ENCODE data around the gene WRAP73. TPM values are rescaled to one million over a fixed set of nuclear protein-coding genes. Genes with fewer than 3 reads are reported as not detected.

The WRAP73 gene
- total RNA-seq, 3 donors from 2014 or later: 19.3 to 23.6 (median 20.2) TPM

DNA sequence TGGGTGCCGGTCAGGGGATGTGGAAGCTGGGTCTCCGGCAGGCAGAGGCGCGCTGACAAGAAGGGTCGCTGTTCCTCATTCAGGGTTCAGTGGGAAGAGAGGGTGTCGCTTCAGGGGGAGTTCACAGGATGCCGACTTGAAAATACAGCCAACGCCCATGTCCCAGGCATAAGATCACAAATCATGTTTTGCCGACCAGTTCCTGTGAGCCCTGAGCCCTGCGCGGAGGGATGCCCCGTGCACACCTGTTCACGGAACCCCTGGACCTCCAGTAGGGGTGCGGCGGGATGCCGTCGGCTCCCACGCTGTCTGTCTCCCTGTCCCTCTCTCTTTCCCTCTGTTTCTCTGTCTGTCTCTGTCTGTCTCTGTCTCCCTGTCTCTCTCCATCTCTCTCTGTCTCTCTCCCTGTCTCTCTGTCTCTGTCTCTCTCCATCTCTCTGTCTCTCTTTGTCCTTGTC, 29.2 kb upstream of the WRAP73 start:
- TF ChIP-seq POLR2AphosphoS5 (IDR thresholded peaks at IDR 0.05): no peak
- no peak for TF ChIP-seq CTCF (IDR thresholded peaks at IDR 0.05)
- no peak for TF ChIP-seq POLR2A (IDR thresholded peaks at IDR 0.05)
- no peak for DNase-seq (ENCODE audit: low spot score in 2 of 2)

DNA sequence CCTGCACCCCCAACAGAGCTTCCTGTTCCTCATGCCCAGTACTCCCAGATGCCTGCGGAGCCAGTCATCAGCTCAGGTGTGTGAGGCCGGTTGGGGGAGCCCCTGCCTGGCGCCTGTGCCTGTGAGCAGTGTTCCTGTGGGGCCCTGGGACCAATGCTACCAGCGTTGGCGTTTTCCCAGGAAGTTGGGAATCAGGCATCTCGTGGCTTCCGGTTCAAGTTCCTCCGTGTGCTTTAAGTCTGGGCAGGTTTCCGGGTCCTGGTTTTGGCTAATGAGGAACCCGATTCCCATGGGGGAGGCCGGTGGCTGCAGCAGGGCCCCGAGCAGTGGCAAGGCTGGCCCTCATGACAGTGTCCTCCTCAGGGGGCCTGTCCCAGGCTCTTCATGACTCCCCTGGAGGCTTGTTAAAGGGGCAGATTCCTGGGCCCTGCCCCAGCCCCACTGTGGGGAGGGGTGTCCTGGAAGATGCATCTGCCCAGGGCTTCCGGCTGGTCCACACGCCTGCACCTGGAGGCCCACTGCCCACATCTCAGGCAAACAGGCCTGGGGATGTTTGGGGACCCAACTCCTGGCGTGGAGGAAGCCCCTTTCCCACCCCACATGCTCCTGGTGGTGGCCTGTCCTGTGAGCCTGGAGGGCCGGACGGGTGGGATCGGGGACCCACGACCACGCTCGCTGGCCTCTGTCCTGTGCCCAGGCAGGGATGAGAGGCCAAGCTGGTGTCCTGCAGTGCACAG, 28.6 kb upstream of the WRAP73 start:
- Histone ChIP-seq H3K36me3 (no peaks in the 10 kb centered on the region), H3K27ac (no peak overlapping the region), H3K9me3 (no peaks in the 10 kb centered on the region), H3K4me1 (no peaks in the 10 kb centered on the region), H3K4me3 (no peak overlapping the region), H3K27me3 (peaks cover 0 to 2% of the 10 kb centered on the region in 2 donors)
- intact Hi-C loops (cut with DNase I; ENCODE audit: low total_unique reads): no loop called here
- DNase-seq (ENCODE audit: low spot score in 2 of 2): no peak
- TF ChIP-seq CTCF (IDR thresholded peaks at IDR 0.05) (no peak), POLR2A (IDR thresholded peaks at IDR 0.05) (no peak), POLR2AphosphoS5 (IDR thresholded peaks at IDR 0.05) (no peak)

More for the DNA sequence above, 29.2 kb upstream of the WRAP73 start:
- H3K4me3 ChIP-seq: no peak overlapping the region
- H3K36me3 ChIP-seq: no peaks in the 10 kb centered on the region
- H3K9me3 ChIP-seq: no peaks in the 10 kb centered on the region
- H3K27ac ChIP-seq: no peak overlapping the region
- intact Hi-C loops (cut with DNase I; ENCODE audit: low total_unique reads): no loop called here
- peaks cover 0 to 2% of the 10 kb centered on the region in 2 donors for H3K27me3 ChIP-seq
- H3K4me1 ChIP-seq: no peaks in the 10 kb centered on the region

- H3K4me3 ChIP-seq: no peak overlapping the region
- DNase-seq (ENCODE audit: low spot score in 2 of 2): no peak
- H3K27me3 ChIP-seq: peaks cover 0 to 11% of the 10 kb centered on the region in 2 donors
- H3K9me3 ChIP-seq: no peaks in the 10 kb centered on the region
- no peaks in the 10 kb centered on the region for H3K36me3 ChIP-seq
- no peaks in the 10 kb centered on the region for H3K4me1 ChIP-seq
- intact Hi-C loops (cut with DNase I; ENCODE audit: low total_unique reads): no loop called here
- TF ChIP-seq POLR2A (IDR thresholded peaks at IDR 0.05) (no peak), POLR2AphosphoS5 (IDR thresholded peaks at IDR 0.05) (no peak), CTCF (IDR thresholded peaks at IDR 0.05) (no peak)
- H3K27ac ChIP-seq: no peak overlapping the region
Measured at GRCh38 chr1:3677484-3677883, 27.6 kb upstream of the WRAP73 start.

- no peak for DNase-seq (ENCODE audit: low spot score in 2 of 2)
- no peaks in the 10 kb centered on the region for H3K9me3 ChIP-seq
- H3K27ac ChIP-seq: no peak overlapping the region
- H3K36me3 ChIP-seq: no peaks in the 10 kb centered on the region
- no peaks in the 10 kb centered on the region for H3K4me1 ChIP-seq
- no peak overlapping the region for H3K4me3 ChIP-seq
- H3K27me3 ChIP-seq: peaks cover 0 to 17% of the 10 kb centered on the region in 2 donors
- intact Hi-C loops (cut with DNase I; ENCODE audit: low total_unique reads): no loop called here
- TF ChIP-seq CTCF (IDR thresholded peaks at IDR 0.05) (no peak), POLR2A (IDR thresholded peaks at IDR 0.05) (no peak), POLR2AphosphoS5 (IDR thresholded peaks at IDR 0.05) (no peak)
Measured at GRCh38 chr1:3676581-3677470, 26.9 kb upstream of the WRAP73 start.

- no peaks in the 10 kb centered on the region for H3K36me3 ChIP-seq
- TF ChIP-seq CTCF (IDR thresholded peaks at IDR 0.05) (no peak), POLR2A (IDR thresholded peaks at IDR 0.05) (no peak), POLR2AphosphoS5 (IDR thresholded peaks at IDR 0.05) (no peak)
- no peak overlapping the region for H3K4me3 ChIP-seq
- H3K4me1 ChIP-seq: no peaks in the 10 kb centered on the region
- DNase-seq (ENCODE audit: low spot score in 2 of 2): no peak
- H3K27ac ChIP-seq: no peak overlapping the region
- H3K9me3 ChIP-seq: no peaks in the 10 kb centered on the region
- intact Hi-C loops (cut with DNase I; ENCODE audit: low total_unique reads): no loop called here
- peaks cover 0 to 26% of the 10 kb centered on the region in 2 donors for H3K27me3 ChIP-seq
Measured at GRCh38 chr1:3675436-3675835, 25.5 kb upstream of the WRAP73 start.
